ENCODE measurements around the gene TNS3. TPM values are rescaled to one million over a fixed set of nuclear protein-coding genes. Genes with fewer than 3 reads are reported as not detected.

The TNS3 gene
- total and polyA plus RNA-seq, 9 of the 15 experiments (the other 6 are each of a cell fraction or from before 2014, with no cell fraction given), result 0.20 TPM; not detected in 8

GRCh38 chr7:47435889-47436312, 146.0 kb downstream of the TNS3 start (continued):
- TF ChIP-seq CHD7 (IDR thresholded peaks at IDR 0.05; ENCODE audit: low read depth, low read length) (no peak), ZNF280A (IDR thresholded peaks at IDR 0.05; ENCODE audit: low read depth, partially characterized antibody) (no peak), SMAD2 (IDR thresholded peaks at IDR 0.05; ENCODE audit: low read depth, low read length) (no peak), ARID4B (CRISPR knock-in tag; IDR thresholded peaks at IDR 0.05) (no peak), HINFP (tag; conservative IDR thresholded peaks at IDR 0.05; ENCODE audit: low read depth) (no peak), CEBPG (CRISPR knock-in tag; IDR thresholded peaks at IDR 0.05) (peak; percentile 62), CEBPG (tag; conservative IDR thresholded peaks at IDR 0.05 in 1 of 2, IDR thresholded peaks at IDR 0.05 in 1 of 2) (peak; percentile 18 to 91; a peak in 3 of 4 replicates), PHB (CRISPR knock-in tag; IDR thresholded peaks at IDR 0.05) (no peak)
